HG02623 (cell line): ENCODE measurements around the gene PCDH9.

Experiments
- ATAC-seq: cut with Tn5 transposase; IDR thresholded peaks from one replicate; pipeline ENCODE4 v1.9.1; 2021; ENCODE audit warnings: moderate library complexity; ENCODE audit not compliant: unreplicated experiment

Gene PCDH9

GRCh38 chr13:66858163-66858562 is 372.0 kb downstream of the PCDH9 start:
- ATAC-seq: no peak

- ATAC-seq: no peak
Measured at GRCh38 chr13:66855131-66855530, 375.0 kb downstream of the PCDH9 start.

GRCh38 chr13:66853564-66853963 is 376.6 kb downstream of the PCDH9 start:
- ATAC-seq: no peak

- no peak for ATAC-seq
Measured at GRCh38 chr13:66849706-66850105, 380.4 kb downstream of the PCDH9 start.

GRCh38 chr13:66847541-66847940 is 382.6 kb downstream of the PCDH9 start:
- no peak for ATAC-seq

- no peak for ATAC-seq
Measured at GRCh38 chr13:66845393-66845792, 384.7 kb downstream of the PCDH9 start.

GRCh38 chr13:66844933-66845332 is 385.2 kb downstream of the PCDH9 start:
- no peak for ATAC-seq

- ATAC-seq: no peak
Measured at GRCh38 chr13:66842766-66843165, 387.4 kb downstream of the PCDH9 start.

- no peak for ATAC-seq
Measured at GRCh38 chr13:66840621-66841020, 389.5 kb downstream of the PCDH9 start.

- no peak for ATAC-seq
Measured at GRCh38 chr13:66837246-66837645, 392.9 kb downstream of the PCDH9 start.

- no peak for ATAC-seq
Measured at GRCh38 chr13:66835040-66835628, 395.0 kb downstream of the PCDH9 start.

- ATAC-seq: no peak
Measured at GRCh38 chr13:66830940-66831716, 399.0 kb downstream of the PCDH9 start.

GRCh38 chr13:66829803-66830202 is 400.3 kb downstream of the PCDH9 start:
- no peak for ATAC-seq

- no peak for ATAC-seq
Measured at GRCh38 chr13:66826398-66826797, 403.7 kb downstream of the PCDH9 start.

- ATAC-seq: no peak
Measured at GRCh38 chr13:66821551-66821950, 408.6 kb downstream of the PCDH9 start.

GRCh38 chr13:66811455-66811854 is 418.7 kb downstream of the PCDH9 start:
- ATAC-seq: no peak

- no peak for ATAC-seq
Measured at GRCh38 chr13:66809485-66809884, 420.7 kb downstream of the PCDH9 start.

- no peak for ATAC-seq
Measured at GRCh38 chr13:66807251-66807650, 422.9 kb downstream of the PCDH9 start.

- ATAC-seq: no peak
Measured at GRCh38 chr13:66805657-66806056, 424.5 kb downstream of the PCDH9 start.

GRCh38 chr13:66803808-66804456 is 426.2 kb downstream of the PCDH9 start:
- ATAC-seq: no peak

GRCh38 chr13:66803013-66803807 is 426.9 kb downstream of the PCDH9 start:
- ATAC-seq: no peak
